Endodermal cell (in vitro differentiated cells): ENCODE data around the gene DVL1. TPM values are rescaled to one million over a fixed set of nuclear protein-coding genes. Genes with fewer than 3 reads are reported as not detected.

Source experiments
- DNase-seq: peaks from one replicate; pipeline ENCODE4 v3.0.0-alpha.2; 2017
- H3K27ac ChIP-seq: 2 replicates; pipeline ENCODE4 v1.5.1; 2013; ENCODE audit warnings: mild to moderate bottlenecking, low read depth, low read length, moderate library complexity
- H3K27me3 ChIP-seq: 2 replicates; pipeline ENCODE4 v1.6.1; 2013; ENCODE audit warnings: mild to moderate bottlenecking, low read length, moderate library complexity; ENCODE audit not compliant: insufficient read depth, control insufficient read depth, poor library complexity, severe bottlenecking
- H3K36me3 ChIP-seq: 2 replicates; pipeline ENCODE4 v1.7.0; 2013; ENCODE audit warnings: mild to moderate bottlenecking, low read length, moderate library complexity; ENCODE audit not compliant: control insufficient read depth, insufficient read depth
- H3K4me1 ChIP-seq: one replicate; pipeline ENCODE4 v1.7.0; 2013; ENCODE audit warnings: low read length; ENCODE audit not compliant: control insufficient read depth, insufficient read depth
- H3K4me3 ChIP-seq: 2 replicates; pipeline ENCODE4 v1.5.1; 2013; ENCODE audit warnings: mild to moderate bottlenecking, low read length, moderate library complexity
- H3K9ac ChIP-seq: 2 replicates; pipeline ENCODE4 v1.6.1; 2013; ENCODE audit warnings: mild to moderate bottlenecking, low read length, moderate library complexity; ENCODE audit not compliant: poor library complexity, severe bottlenecking; ENCODE audit errors: extremely low read depth
- H3K9me3 ChIP-seq: 2 replicates; pipeline ENCODE4 v1.6.1; 2013; ENCODE audit warnings: mild to moderate bottlenecking, low read length, moderate library complexity; ENCODE audit not compliant: control insufficient read depth
- H3K27ac Mint-ChIP-seq: 2 replicates; pipeline ENCODE4 v1.8.0; 2020; ENCODE audit warnings: mixed read lengths
- H3K27me3 Mint-ChIP-seq: 2 replicates; pipeline ENCODE4 v1.8.0; 2021; ENCODE audit warnings: mild to moderate bottlenecking, mixed read lengths; ENCODE audit not compliant: insufficient read depth
- H3K36me3 Mint-ChIP-seq: 2 replicates; pipeline ENCODE4 v1.8.0; 2020; ENCODE audit warnings: low read depth, mixed read lengths
- H3K4me1 Mint-ChIP-seq: 2 replicates; pipeline ENCODE4 v1.8.0; 2020; ENCODE audit warnings: mixed read lengths
- H3K4me3 Mint-ChIP-seq: 2 replicates; pipeline ENCODE4 v1.8.0; 2020; ENCODE audit warnings: mild to moderate bottlenecking, moderate library complexity, mixed read lengths
- H3K9me3 Mint-ChIP-seq: 2 replicates; pipeline ENCODE4 v1.8.0; 2020; ENCODE audit warnings: mild to moderate bottlenecking, mixed read lengths
- WGBS, 2 experiments: methylation state at CpG; one replicate each; pipeline versions ENCODE4 v1.1.5 to v1.1.7; 2013; ENCODE audit warnings: missing lambda C conversion rate in 2 of 2, mixed read lengths in 1 of 2; ENCODE audit not compliant: insufficient coverage in 1 of 2, insufficient read length in 1 of 2; 5-methylcytosine and 5-hydroxymethylcytosine counted together
- total RNA-seq, 2 donors: library from RNA; stranded (reverse); fragmentation: NEBNext Ultra II Directional in 1 of 2; extraction: Animal tissue kit (Norgen Biotek cat#: 25700) in 1 of 2; gene quantifications; 2 replicates in 1 of 2; 3 replicates in 1 of 2; pipeline ENCODE4 v1.2.1, GENCODE V29; 2021
- TF ChIP-seq, protein P1 (sequence below): fragments of 200-600 bp; sonication (generic); conservative IDR thresholded peaks from 2 replicates; pipeline ENCODE4 v1.5.0; 2021; ENCODE audit warnings: antibody characterized with exemption, mild to moderate bottlenecking

DVL1 gene
- total RNA-seq, 2 donors from 2014 or later: 71.9 to 73.3 TPM

DNA sequence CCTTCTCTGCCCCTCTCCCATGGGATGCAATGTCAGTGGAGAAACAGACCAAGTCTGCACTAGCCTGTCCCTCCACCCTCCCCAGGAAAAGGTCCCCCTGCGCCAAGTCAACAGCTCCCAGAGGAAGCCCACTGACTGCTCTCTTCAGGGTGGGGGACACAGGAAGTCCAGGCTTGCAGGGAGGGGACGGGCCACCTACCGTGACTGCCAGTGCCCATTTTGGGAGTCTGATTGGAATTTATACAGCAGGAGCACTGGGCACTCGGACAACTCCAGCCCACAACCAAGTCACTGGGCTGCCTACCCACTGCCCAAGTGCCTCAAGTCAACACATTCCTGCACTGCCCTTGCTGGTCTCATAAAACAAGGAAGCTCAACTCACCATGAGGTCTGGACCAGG lies 43.8 kb upstream of the DVL1 start:
- DNase-seq: no peak
- H3K4me3 Mint-ChIP-seq: no peak overlapping the region
- TF ChIP-seq, protein P1, sequence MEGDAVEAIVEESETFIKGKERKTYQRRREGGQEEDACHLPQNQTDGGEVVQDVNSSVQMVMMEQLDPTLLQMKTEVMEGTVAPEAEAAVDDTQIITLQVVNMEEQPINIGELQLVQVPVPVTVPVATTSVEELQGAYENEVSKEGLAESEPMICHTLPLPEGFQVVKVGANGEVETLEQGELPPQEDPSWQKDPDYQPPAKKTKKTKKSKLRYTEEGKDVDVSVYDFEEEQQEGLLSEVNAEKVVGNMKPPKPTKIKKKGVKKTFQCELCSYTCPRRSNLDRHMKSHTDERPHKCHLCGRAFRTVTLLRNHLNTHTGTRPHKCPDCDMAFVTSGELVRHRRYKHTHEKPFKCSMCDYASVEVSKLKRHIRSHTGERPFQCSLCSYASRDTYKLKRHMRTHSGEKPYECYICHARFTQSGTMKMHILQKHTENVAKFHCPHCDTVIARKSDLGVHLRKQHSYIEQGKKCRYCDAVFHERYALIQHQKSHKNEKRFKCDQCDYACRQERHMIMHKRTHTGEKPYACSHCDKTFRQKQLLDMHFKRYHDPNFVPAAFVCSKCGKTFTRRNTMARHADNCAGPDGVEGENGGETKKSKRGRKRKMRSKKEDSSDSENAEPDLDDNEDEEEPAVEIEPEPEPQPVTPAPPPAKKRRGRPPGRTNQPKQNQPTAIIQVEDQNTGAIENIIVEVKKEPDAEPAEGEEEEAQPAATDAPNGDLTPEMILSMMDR: no peak
- WGBS, 2 experiments: 94 to 96% methylated on average over 4 of the region's 4 CpGs
- no peak overlapping the region for H3K4me3 ChIP-seq
- no peak overlapping the region for H3K9ac ChIP-seq
- H3K4me1 ChIP-seq: peaks cover 3% of the 10 kb centered on the region
- no peaks in the 10 kb centered on the region for H3K9me3 ChIP-seq
- no peak overlapping the region for H3K27ac Mint-ChIP-seq
- H3K9me3 Mint-ChIP-seq: no peaks in the 10 kb centered on the region
- peaks cover under 1% of the 10 kb centered on the region for H3K4me1 Mint-ChIP-seq
- peaks cover 86% of the 10 kb centered on the region for H3K36me3 ChIP-seq
- H3K27me3 ChIP-seq: no peaks in the 10 kb centered on the region
- H3K36me3 Mint-ChIP-seq: peaks cover 90% of the 10 kb centered on the region
- no peak overlapping the region for H3K27ac ChIP-seq
- no peaks in the 10 kb centered on the region for H3K27me3 Mint-ChIP-seq

DNA sequence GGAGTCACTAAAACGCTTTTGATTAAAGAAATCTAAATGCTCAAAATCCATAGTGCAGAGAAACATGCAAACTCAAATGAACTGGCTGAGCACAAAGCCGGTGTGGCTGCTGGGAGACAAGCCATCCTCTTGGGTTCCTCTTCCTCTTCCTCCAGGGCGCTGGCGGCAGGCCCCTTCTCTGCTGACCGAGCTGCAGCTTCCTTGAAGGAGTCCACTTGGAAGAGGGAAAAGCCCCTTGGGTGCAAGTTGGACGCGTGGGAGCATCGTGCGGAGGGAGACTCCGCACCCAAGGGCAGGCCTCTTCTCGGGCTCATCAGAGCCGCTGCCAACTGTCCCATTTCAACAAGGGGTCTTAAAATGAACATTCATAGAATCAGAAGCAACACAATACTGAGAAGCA lies 42.0 kb upstream of the DVL1 start:
- Mint-ChIP-seq H3K4me1 (no peaks in the 10 kb centered on the region), H3K4me3 (no peak overlapping the region), H3K36me3 (peaks cover 94% of the 10 kb centered on the region), H3K27ac (no peak overlapping the region), H3K9me3 (no peaks in the 10 kb centered on the region), H3K27me3 (no peaks in the 10 kb centered on the region)
- no peaks in the 10 kb centered on the region for H3K9me3 ChIP-seq
- H3K4me1 ChIP-seq: no peaks in the 10 kb centered on the region
- TF ChIP-seq, protein P1: no peak
- H3K36me3 ChIP-seq: peaks cover 91% of the 10 kb centered on the region
- H3K27ac ChIP-seq: no peak overlapping the region
- DNase-seq: no peak
- no peak overlapping the region for H3K4me3 ChIP-seq
- H3K27me3 ChIP-seq: no peaks in the 10 kb centered on the region
- H3K9ac ChIP-seq: no peak overlapping the region
- WGBS, 2 experiments: 96 to 99% methylated on average over 9 to 12 of the region's 12 CpGs

DNA sequence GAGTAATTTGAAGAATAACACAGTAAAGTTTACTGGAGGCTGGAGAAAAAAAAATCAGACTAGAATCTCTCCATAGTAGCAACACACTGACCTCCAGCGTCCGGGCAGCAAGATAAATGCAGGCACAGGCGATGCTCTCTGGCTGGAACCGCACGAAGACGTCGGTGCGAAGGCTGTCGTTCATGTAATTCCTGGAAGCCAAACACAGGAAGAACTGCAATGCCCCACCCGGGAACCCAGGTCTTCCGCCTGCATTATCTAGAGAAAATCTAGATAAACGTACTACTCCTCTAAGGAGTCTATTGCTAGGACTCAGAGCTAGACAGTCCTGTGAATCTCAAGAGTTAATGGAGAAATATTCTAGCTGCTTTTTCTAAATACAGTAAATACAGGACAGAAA lies 41.5 kb upstream of the DVL1 start:
- Mint-ChIP-seq H3K27me3 (no peaks in the 10 kb centered on the region), H3K9me3 (no peaks in the 10 kb centered on the region), H3K36me3 (peaks cover 97% of the 10 kb centered on the region), H3K4me1 (no peaks in the 10 kb centered on the region), H3K27ac (no peak overlapping the region), H3K4me3 (no peak overlapping the region)
- no peaks in the 10 kb centered on the region for H3K9me3 ChIP-seq
- no peaks in the 10 kb centered on the region for H3K4me1 ChIP-seq
- H3K4me3 ChIP-seq: no peak overlapping the region
- TF ChIP-seq, protein P1: no peak
- no peak overlapping the region for H3K9ac ChIP-seq
- 97% methylated on average over 12 of the region's 12 CpGs for WGBS, 2 experiments
- no peaks in the 10 kb centered on the region for H3K27me3 ChIP-seq
- H3K27ac ChIP-seq: no peak overlapping the region
- DNase-seq: no peak
- peaks cover 92% of the 10 kb centered on the region for H3K36me3 ChIP-seq
